HG03565 (cell line): Measurements from ENCODE around the gene MYLK4.
A peak's percentile ranks its signal among the peaks of the same experiment; 100 is the strongest.

Experiments used
- ATAC-seq: cut with Tn5 transposase; IDR thresholded peaks from one replicate; pipeline ENCODE4 v1.9.1; 2021; ENCODE audit warnings: mild to moderate bottlenecking, moderate library complexity; ENCODE audit not compliant: unreplicated experiment

The MYLK4 gene

GRCh38 chr6:2634139-2634964, 116.4 kb downstream of the MYLK4 start:
- peak; percentile 64 for ATAC-seq

DNA sequence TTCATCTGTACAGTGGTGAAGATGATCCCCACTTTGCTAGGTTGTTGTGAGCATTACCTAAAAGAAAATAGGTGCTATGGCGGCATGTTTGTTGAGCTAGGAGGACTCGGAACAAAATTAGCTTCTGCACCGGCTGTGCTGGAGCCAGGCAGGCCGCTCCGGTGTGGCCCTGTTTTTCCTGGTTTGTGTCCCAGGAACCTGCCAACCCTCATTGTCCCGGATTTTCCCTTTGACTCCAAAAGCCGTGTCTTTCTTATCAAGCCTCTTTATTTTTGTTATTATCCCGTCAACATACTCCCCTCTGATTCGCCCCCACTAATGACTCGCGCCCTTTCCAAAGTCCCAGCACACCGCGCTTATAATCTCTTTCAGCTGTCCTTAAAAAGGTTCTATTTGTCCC, 117.0 kb downstream of the MYLK4 start:
- ATAC-seq: no peak

GRCh38 chr6:2632976-2633584, 117.6 kb downstream of the MYLK4 start:
- ATAC-seq: no peak

DNA sequence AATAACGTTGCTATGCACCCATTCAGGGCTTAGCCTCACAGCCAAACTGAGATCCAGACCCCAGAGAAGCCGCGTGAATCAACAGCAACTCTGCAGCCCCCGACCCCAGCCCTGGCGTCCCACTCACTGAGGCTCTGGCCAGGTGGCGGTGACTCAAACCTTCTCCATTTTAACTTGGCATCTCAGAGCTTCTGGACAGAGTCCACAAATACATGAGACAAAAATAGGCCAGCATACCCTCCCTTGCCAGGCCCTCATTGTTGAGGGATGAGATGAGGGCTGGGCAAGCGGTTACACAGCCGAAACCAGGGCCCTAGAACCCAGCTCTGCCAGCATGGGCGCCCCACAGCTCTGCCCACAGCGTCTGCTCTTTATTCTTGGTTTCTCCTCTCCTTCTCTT, 118.4 kb downstream of the MYLK4 start:
- no peak for ATAC-seq

DNA sequence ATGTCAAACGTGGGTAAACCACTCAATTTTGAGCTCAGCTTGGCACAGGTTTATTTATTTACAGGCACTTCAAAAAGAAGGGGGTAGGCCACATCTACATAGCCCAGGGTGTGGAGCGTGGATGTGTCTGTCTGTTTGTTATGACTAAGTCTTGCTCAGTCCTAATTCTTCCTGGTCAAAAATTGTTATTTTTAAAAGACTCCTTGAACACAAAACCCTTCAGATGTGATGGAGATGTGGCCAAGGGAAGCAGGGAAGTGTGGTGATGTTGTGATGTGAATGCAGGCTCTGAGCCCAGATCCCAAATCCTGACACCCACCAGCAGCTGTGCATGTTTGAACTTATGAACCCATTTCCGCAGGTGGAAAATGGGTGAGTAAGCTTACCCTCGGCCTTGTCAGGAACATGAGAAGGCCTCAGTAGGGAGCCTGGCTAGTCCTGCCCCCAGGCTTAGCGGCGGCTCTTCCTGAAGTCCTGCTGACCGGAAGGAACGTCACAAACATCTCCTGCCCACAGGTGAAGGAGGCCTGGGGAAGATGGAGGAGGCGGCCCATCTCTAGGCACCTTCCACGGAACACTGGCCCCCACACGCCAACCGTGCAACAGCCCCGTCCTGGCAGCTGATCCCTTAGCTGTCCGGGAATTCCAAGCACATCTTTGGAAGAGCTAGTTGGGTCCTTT, 119.7 kb downstream of the MYLK4 start:
- ATAC-seq: no peak

DNA sequence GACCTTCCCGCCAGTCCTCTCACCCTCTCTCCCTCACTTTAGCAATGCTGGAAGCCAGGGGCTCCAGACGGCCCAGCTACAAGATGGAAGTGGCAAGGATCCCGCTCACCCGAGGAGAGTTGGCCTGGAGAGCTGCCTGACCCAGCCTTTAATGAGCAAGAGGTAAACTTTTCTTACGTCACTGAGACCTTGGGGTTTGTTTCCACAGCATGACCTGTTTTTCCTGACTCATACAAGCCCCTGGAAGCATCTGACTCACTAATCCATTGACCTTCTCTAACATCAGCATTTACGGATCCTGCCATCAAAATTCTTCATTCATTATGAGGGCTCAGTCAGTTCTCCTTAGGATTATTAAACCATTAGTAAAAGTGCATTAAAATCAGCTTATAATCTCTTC, 120.4 kb downstream of the MYLK4 start:
- ATAC-seq: no peak

GRCh38 chr6:2626401-2626800, 124.3 kb downstream of the MYLK4 start:
- ATAC-seq: no peak

- ATAC-seq: no peak
These were observed 125.1 kb downstream of the MYLK4 start for GRCh38 chr6:2625581-2625980.

- ATAC-seq: no peak
These were observed 126.5 kb downstream of the MYLK4 start for GRCh38 chr6:2624177-2624576.

- no peak for ATAC-seq
These were observed 127.4 kb downstream of the MYLK4 start for GRCh38 chr6:2623295-2623694.

- ATAC-seq: no peak
These were observed 128.1 kb downstream of the MYLK4 start for GRCh38 chr6:2622671-2623070.

- ATAC-seq: no peak
These were observed 131.1 kb downstream of the MYLK4 start for GRCh38 chr6:2619651-2620050.

DNA sequence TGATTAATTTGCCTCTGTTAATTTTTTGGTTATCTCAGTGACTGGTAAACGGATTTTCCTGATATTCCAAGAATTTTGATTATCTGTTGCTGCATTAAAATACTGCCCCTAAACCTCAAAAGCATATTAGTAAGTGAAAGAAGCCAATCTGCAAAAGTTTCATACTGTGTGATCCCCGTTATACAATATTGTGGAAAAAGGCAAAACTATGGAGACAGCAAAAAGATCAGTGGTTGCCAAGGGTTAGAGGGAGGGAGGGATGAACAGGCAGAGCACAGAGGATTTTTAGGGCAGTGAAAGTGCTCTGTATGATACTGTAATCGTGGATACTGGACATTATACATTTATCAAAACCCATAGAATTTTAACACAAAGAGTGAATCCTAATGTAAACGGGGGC, 133.0 kb downstream of the MYLK4 start:
- no peak for ATAC-seq

- ATAC-seq: no peak
These were observed 133.9 kb downstream of the MYLK4 start for GRCh38 chr6:2616811-2617210.

- ATAC-seq: no peak
These were observed 135.5 kb downstream of the MYLK4 start for GRCh38 chr6:2615251-2615650.

GRCh38 chr6:2614846-2615245, 135.9 kb downstream of the MYLK4 start:
- ATAC-seq: no peak

DNA sequence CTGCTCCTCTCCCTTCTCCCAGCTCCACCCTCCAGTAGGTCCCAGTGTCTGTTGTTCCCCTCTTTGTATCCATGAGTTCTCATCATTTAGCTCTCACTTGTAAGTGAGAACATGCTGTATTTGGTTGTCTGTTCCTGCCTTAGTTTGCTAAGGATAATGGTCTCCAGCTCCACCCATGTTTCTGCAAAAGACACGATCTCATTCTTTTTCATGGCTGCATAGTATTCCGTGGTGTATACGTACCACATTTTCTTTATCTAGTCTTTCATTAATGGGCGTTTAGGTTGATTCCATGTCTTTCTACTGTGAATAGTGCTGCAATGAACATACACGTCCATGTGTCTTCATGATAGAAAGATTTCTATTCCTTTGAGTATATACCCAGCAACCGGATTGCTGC, 136.6 kb downstream of the MYLK4 start:
- ATAC-seq: no peak
